ENCODE data around the gene HTR5A.
"Not testable (repeated sequence)": the region's sequence is repeated elsewhere in the genome, so short reads cannot be mapped to it uniquely, and the experiment has no call there.

HTR5A gene

DNA sequence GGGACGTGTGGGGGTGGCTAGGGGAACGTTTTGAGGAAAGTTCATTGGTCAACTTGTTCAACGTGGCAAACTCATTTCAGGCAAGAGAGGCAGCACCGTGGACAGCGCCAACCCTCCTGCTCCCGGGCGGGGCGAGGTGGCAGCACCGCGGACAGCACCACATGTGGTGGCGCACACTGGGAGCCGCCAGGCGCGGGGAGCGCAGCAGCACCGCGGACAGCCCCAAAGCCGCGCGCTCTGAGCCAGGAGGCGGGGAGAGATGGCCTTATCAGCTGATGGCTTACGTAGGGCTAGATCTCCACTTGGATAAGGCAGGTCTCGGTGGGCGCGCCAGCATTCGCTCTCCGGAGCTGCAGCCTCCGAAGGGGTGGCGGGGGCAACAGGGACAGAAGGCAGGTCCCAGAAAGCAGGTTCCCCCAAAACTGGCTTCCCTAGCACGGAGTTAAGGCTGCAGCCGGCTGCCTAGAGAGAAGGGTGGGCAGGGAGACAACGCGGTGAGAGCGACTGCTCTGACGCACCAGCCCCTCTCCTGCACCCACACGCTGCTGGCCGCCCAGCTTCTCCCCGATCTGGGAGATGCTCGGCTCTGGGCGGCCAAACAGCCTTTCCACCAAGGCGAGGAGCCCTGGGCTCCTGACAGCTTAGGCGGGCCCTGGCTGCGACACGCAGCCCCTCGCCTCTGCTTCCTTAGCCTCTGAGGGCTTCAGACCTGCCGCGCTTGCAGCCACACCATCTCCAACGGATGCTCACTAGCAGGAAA, at the start of gene HTR5A:
Gene HTR5A, plus strand, starts transcription at position 333 of the 760 bp plus-strand sequence. CDS start 576 bp downstream, outside the sequence.
- DNase-seq (ENCODE audit: low read depth in 3 of 3), result peak; percentile 30 to 50 (median 46)

DNA sequence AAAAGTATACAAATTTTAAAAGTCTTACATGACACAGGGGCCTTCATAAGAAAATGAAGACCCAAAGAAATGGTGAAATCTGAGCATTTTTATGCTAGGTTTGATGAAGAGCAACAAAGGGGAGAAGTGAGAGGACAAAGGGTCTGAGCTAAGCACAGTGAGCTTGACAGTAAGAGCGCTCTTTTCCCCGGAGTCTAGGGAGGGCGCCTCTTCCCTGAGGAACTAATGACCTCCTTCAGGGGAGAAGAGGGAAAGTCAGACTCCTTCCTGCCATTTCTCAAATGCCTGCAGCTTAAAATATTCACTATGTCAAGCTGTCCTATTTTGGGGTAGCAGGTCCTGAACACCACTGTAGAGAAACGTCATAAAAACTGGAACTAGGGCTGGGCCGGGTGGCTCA, 49.1 kb upstream of the HTR5A start:
- no peak for DNase-seq (ENCODE audit: low read depth in 3 of 3)

DNA sequence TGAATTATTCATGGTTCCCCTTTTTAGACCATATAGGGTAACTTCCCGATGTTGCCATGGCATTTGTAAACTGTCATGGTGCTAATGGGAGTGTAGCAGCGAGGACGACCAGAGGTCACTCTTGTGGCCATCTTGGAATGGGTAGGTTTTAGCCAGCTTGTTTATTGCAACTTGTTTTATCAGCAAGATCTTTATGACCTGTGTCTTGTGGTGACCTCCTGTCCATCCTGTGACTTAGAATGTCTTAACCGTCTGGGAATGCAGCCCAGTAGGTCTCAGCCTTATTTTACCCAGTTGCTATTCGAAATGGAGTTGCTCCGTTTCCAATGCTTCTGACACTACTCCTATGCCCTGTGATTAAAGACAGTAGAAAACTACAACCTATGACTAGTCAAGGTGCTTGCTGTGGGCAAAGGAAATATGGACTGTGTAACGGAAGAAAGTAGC, 48.4 kb upstream of the HTR5A start:
- no peak for DNase-seq (ENCODE audit: low read depth in 3 of 3)

DNA sequence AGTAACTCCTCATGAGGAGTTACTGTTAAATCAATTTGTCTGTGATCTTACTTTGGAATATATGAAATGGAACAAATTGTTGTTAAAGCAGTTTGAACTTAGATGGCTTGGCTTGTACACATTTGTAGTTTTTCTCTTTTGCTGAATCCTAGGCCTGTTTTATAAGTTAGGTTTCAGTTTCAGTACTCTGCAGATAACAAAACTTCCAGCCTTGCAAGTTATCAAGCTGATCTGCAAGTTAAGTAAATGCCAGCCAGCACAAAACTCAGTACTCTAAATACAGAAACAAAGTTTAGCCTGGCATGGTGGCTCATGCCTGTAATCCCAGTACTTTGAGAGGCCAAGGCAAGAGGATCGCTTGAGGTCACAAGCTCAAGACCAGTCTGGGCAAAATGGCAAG, 42.2 kb upstream of the HTR5A start:
- no peak for DNase-seq (ENCODE audit: low read depth in 3 of 3)

DNA sequence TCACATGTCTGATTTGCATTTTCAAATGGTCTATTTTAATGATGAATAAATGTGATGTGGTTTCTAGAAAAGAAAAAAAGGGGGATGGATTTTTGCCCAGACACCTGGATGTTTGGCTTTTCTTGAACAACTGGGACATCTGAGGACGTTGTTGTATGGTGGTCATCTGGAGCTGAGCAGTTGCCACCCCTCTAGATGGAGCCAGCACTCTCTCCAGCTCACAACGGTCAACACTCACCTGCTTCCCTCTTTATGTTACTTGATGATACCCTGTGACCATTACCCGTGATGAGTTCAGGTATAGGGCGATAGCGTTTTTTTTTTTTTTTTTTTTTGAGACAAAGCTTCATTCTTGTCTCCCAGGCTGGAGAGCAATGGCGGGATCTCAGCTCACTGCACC, 37.1 kb upstream of the HTR5A start:
- no peak for DNase-seq (ENCODE audit: low read depth in 3 of 3)

DNA sequence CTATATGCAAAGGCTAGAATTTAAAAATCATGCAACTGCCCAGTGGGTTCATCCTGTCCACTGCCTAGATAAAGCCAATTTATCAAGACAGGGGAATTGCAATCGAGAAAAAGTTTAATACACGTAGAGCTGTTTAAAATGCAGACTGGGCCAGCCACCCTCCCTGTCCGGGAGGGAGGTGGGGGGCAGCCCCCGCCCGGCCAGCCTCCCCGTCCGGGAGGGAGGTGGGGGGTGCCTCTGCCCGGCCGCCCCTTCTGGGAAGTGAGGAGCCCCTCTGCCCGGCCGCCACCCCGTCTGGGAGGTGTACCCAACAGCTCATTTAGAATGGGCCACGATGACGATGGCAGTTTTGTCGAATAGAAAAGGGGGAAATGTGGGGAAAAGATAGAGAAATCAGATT, 35.6 kb upstream of the HTR5A start:
- not testable (repeated sequence) for DNase-seq (ENCODE audit: low read depth in 3 of 3)

DNA sequence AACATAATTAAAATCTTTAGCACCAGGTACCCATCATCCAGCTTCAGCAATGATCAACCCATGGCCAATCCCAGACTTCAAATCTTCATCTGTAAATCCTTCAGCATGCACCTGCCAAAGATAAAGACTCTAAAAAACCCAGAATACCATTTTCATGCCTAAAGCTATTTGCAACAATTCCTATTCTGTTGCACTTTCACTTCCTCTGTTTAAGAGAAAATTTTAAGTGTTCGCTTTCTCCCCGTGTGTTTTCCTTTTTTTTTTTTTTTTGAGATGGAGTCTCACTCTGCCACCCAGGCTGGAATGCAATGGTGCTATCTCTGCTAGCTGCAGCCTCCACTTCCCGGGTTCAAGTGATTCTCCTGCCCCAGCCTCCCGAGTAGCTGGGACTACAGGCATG, 31.8 kb upstream of the HTR5A start:
- DNase-seq (ENCODE audit: low read depth in 3 of 3), result no peak

DNA sequence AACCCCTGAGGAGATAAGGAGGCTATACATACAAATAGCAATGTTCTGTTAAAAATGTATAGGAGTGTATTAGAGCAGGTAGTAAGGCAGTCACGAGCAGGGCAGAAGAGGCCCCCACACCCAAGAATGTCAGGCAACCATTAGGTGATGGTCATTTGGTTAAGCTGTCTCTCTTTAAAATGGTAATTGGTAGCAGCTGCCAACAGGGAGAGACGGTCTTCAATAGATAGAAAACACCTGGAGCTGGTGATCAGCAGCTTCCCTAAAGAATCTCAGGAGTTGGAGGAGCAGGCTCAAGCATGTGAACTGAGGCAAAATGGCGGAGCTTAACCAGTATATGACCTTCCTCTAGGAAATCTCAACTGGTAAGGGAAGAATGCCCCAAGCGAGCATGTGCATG, 26.4 kb upstream of the HTR5A start:
- no peak for DNase-seq (ENCODE audit: low read depth in 3 of 3)

DNA sequence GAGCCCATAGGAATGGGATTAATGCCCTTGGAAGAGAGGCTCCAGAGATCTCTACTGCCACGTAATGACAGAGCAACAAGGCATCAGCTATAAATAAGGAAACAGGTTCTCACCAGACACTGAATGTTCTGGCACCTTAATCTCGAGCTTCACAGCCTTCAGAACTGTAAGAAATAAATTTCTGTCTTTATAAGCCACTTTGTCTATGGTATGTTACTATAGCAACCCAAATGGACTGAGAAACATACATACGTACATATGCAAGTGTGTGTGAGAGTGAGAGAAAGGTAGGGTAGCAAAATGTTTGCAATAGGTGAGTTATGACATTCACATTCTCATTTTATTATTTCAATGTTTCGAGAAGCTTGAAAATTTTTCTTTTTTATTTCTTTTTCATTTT, 22.1 kb upstream of the HTR5A start:
- no peak for DNase-seq (ENCODE audit: low read depth in 3 of 3)

DNA sequence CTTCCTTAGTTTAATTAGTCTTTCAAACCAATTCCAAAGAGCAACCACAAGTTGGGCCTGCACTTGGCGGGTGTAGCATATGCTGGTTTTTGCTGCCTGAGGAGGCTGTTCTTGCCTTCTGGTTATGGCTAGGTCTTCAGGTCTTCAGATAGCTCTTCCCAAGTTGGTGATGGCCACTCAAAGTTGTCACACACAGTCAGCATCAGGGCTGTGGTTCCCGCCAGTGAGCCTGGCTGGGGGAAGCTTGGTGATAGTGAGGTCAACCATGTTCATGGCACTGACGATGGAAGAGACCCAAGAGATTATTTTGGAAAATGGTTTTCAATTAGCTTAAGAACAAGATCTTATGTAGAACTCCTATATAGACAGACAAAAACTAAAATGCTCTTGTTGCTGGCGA, 18.8 kb upstream of the HTR5A start:
- no peak for DNase-seq (ENCODE audit: low read depth in 3 of 3)

DNA sequence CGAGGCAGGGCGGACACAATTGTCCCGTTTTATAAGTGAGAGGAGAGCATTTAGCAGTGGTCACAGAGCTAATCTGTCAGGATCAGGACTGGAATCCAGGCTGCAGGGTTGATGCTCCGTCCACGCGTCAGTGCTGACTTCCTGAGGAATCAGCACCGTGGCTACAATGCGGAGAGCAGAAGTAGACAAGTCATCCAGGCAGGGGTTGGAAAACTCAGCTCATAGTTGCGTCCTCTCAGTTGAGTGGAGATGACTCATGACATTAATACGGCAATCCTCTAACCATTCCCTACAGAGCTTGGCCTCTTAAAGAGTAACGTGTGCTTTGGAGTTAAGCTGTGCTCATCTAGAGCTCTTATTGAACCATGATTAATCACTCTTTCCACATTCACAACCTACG, 17.1 kb upstream of the HTR5A start:
- DNase-seq (ENCODE audit: low read depth in 3 of 3), result no peak

DNA sequence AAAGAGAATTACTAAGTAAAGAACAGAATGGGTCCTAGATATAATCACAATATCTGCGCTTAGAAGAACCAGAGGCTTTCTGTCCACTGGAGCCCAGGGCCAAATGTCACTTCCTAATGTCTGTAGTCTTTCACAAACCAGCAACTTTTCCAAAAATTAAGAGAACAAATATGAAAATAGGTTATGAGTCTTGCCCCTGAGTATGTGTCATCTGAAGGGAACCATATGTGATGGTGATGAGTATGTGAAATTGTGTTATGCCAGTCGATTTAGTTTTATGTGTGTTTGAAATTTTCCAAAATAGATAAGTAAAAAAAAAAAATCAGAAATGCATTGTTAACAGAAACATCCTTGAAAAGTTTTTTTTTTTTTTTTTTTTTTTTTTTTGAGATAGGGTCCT, 15.4 kb upstream of the HTR5A start:
- DNase-seq (ENCODE audit: low read depth in 3 of 3), result no peak

DNA sequence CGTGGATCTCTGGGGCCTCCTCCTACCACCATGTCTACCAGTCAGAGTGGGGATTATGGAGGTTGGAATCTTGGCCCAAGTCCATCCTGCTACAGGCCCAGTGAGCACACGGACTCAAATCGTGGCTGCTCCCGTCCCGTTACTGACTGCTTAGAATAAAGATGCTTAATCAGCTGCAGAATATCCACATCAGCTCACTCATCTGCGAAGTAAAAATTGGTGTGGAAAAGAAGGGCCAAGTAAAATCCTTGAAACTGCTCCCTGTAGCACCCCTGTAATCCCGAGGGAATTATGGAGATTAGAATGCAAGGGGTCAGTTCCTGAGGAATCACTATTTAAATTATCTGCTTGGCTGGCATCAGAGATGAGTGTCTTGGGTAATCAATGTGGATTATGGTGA, 13.0 kb upstream of the HTR5A start:
- no peak for DNase-seq (ENCODE audit: low read depth in 3 of 3)

DNA sequence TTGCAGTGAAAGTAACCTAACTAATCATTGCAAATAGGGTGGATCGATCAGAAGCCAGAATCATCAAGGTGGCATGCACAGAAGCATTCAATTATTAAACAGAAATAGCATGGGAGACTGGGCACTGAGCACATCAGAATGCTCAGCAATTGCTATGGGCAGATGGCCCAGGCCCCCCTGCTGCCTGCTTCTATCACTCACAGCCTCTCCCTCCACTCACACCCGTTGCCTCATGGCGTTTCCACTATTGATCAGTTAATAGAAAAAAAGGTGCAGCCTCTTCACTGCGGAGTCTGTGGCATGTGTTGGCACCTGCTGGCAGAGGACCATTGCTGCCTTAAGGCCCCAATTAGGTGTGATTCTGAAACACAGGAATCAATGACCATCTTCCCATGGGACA, 11.2 kb upstream of the HTR5A start:
- DNase-seq (ENCODE audit: low read depth in 3 of 3), result no peak

DNA sequence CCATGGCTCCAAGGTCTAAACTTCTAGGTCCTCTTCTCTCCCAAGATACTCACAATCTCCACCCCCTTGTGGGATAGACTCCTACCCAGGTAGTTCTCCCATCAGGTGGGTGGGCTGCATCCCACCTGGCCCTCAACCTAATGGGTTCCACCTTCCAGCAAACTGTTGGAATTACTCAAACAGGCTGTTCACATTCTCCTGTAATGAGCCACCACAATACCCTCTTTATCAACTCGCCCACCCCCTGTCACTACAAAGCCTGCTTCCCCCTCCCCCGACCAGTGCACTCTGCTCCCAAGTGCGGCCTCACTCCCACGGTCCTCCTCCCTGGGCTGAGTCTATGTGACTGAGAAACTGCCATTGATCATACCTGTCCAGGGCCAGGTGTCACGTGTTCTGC, 10.4 kb upstream of the HTR5A start:
- no peak for DNase-seq (ENCODE audit: low read depth in 3 of 3)

DNA sequence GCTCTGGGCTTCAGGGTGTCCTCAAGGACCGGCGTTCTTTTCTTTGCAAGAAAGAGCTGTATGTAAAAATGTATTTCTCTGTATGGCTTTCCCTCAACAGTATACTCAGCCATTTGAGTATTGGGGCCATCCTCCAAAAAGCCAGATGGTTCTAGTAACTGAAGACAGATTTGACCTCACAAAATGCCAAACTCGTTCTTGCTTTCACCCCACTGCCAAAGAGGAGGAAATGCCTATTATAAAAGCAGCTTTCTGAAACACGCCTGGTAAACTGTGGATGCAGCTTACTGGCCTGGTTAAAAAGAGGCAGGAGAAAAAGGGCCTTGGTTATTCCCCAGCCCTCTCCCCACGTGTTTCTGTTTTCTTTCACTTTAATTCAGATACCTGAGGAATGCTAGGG, 7.7 kb upstream of the HTR5A start:
- DNase-seq (ENCODE audit: low read depth in 3 of 3), result no peak

DNA sequence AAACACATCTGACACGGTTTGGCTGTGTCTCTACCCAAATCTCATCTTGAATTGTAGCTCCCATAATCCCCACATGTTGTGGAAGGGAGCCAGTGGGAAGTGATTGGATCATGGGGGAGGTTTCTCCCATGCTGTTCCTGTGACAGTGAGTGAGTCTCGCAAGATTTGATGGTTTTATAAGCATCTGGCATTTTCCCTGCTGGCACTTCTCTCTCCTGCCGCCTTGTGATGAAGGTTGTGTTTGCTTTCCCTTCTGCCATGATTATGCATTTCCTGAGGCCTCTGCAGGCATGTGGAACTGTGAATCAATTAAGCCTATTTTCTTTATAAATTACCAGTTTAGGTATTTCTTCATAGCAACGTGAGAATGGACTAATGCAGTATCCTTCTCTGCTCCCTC, 5.9 kb upstream of the HTR5A start:
- no peak for DNase-seq (ENCODE audit: low read depth in 3 of 3)

DNA sequence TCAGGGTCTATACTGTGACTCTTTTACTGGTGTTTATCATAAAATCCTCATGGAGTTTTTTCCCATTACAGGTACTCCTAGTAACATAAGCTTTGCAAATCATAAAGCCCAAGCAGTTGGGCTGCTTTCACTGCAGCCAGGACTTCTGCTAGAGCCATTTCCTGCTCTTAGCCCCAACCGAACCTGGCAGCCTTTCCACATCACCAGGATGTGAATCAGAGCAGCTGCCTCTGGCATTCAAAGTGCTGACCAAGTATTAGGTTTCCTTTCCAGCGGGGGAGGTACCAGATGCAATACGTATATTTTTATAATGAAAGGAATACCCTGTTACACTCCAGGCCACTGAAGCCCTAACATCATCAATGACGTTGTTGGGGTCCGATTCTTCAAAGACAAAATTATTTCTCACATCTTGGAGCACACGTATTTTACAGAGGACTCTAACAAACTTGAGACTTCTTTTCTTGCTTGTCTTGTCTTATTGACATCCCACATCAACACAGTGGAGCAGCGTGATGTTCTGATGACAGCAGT, 3.6 kb upstream of the HTR5A start:
- no peak for DNase-seq (ENCODE audit: low read depth in 3 of 3)

DNA sequence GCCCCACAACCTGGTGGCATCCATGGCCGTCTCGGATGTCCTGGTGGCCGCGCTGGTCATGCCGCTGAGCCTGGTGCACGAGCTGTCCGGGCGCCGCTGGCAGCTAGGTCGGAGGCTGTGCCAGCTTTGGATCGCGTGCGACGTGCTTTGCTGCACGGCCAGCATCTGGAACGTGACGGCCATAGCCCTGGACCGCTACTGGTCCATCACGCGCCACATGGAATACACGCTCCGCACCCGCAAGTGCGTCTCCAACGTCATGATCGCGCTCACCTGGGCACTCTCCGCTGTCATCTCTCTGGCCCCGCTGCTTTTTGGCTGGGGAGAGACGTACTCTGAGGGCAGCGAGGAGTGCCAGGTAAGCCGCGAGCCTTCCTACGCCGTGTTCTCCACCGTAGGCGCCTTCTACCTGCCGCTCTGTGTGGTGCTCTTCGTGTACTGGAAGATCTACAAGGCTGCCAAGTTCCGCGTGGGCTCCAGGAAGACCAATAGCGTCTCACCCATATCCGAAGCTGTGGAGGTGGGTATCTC, 1.1 kb downstream of the HTR5A start:
- DNase-seq (ENCODE audit: low read depth in 3 of 3), result no peak

DNA sequence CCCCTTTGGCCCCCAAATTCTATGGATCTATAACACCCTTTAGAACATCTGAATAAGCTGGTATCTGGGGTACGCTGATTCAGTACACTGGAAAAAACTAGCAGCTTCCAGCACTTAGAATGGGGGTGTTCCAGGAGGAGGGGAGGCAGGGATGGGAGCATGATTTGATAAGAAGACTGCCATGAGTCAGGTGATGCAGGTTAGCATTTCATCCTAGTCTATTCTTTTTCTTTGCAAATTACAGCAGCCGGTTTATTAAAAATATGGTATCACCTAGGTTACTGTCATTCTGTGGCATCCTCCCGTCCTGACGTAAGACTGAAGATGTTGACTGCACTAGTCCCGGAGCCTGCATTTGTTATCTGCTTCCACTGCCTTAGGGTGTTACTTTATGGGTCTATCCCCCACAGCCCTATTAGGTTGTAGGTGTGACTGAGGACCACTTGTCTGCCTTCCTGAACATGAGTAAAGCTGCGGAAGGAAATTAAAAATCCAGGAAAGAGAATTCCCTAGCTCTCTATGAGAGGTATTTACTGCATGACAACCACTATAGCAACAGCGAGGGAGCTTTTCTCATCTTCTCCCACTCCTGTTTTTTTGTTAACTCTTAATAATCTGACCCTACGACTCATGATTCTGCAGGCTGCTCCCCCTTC, 1.9 kb downstream of the HTR5A start:
- no peak for DNase-seq (ENCODE audit: low read depth in 3 of 3)

DNA sequence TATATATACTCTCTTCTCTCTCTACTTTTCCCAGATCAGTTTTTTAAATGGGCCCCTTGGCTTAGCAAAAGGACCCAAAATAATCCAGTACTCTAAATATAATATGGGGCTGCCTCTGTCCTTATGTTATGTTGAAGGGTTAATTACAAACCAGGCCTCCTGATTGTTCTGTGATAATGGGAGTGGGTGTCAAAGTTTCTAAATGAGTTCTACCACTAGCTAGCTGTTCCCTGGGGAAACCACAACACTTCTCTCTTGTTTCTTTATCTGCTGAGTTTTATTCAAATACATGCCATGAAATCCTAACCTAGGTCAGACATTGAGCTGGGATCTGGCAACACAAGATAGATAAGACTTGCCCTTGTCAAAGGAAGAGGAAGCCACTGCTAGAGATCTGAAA, 3.8 kb downstream of the HTR5A start:
- DNase-seq (ENCODE audit: low read depth in 3 of 3), result no peak

DNA sequence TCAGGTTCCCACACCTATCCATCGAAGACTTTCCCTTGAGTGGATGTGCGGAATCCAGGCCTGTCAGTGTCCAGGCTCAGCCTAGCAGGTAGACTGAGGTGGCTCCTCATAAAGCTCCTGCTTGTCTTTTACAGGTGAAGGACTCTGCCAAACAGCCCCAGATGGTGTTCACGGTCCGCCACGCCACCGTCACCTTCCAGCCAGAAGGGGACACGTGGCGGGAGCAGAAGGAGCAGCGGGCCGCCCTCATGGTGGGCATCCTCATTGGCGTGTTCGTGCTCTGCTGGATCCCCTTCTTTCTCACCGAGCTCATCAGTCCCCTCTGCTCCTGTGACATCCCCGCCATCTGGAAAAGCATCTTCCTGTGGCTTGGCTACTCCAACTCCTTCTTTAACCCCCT, 13.9 kb downstream of the HTR5A start:
- no peak for DNase-seq (ENCODE audit: low read depth in 3 of 3)

DNA sequence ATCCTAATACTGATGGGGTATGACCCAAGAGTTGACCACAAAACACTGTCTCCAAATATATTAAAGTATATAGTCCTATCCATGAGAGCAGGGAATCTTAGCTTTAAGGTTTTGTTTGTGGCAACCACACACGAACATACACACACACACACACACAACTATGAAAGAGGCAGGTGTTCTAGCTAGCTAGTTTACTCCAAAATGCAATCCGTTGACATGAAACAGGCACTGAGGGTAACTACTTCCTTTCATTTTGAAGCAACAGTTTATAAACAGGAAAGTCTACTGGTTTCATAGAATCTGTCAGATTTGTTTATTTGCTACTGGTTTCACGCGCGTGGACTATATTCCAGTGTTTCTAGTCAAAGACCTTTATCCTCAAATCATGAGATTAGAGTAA, 14.8 kb downstream of the HTR5A start:
- DNase-seq (ENCODE audit: low read depth in 3 of 3), result no peak

Measured in stimulated activated CD4-positive, alpha-beta T cell treated with anti-CD3 and anti-CD28 coated beads, TNF-alpha, amount 100 ng/mL, for 4 hours (primary cell).